Transverse colon (tissue), 4 donors: Measurements from ENCODE around the gene PRCP. TPM values are rescaled to one million over a fixed set of nuclear protein-coding genes. Genes with fewer than 3 reads are reported as not detected.

ENCODE experiments used
- DNase-seq: peaks from one replicate; pipeline ENCODE4 v3.0.0-alpha.2; 2019
- H3K27ac ChIP-seq, 4 donors: fragments of 200-600 bp; sonication (generic); 2 replicates each; pipeline ENCODE4 v1.5.1; 2016 to 2018; ENCODE audit warnings: inconsistent platforms in 4 of 4
- H3K27me3 ChIP-seq: fragments of 200-600 bp; sonication (generic); 2 replicates; pipeline ENCODE4 v1.5.1; 2017; ENCODE audit warnings: inconsistent platforms
- H3K36me3 ChIP-seq, 4 donors: fragments of 200-600 bp; sonication (generic); 2 replicates each; pipeline ENCODE4 v1.5.1; 2017 to 2019; ENCODE audit warnings: inconsistent platforms in 4 of 4
- H3K4me1 ChIP-seq, 4 donors: fragments of 200-600 bp; sonication (generic); 2 replicates each; pipeline ENCODE4 v1.5.1; 2017 to 2020; ENCODE audit warnings: inconsistent platforms in 4 of 4
- H3K4me3 ChIP-seq, 4 donors: fragments of 200-600 bp; sonication (generic); 1 replicate in 1 of 4; 2 replicates in 3 of 4; pipeline versions ENCODE4 v1.5.1 to v1.6.1; 2017 to 2019; ENCODE audit warnings: inconsistent platforms in 4 of 4
- H3K9me3 ChIP-seq, 2 donors: fragments of 200-600 bp; sonication (generic); 2 replicates each; pipeline ENCODE4 v1.5.1; 2017 to 2019; ENCODE audit warnings: inconsistent platforms in 2 of 2
- EP300 ChIP-seq: sonication (generic); formaldehyde crosslinking; IDR thresholded peaks from one replicate; pipeline ENCODE4 v1.6.1; 2017; ENCODE audit warnings: antibody characterized with exemption, low read depth
- POLR2A ChIP-seq: fragments of 450-650 bp; IDR thresholded peaks from one replicate; pipeline ENCODE4 v1.6.1; 2016; ENCODE audit warnings: antibody characterized with exemption, mild to moderate bottlenecking, moderate library complexity
- POLR2AphosphoS5 ChIP-seq, 3 donors: sonication (generic); formaldehyde crosslinking; IDR thresholded peaks; one replicate each; pipeline ENCODE4 v1.6.1; 2016; ENCODE audit warnings: antibody characterized with exemption in 3 of 3
- WGBS, 2 donors: methylation state at CpG; one replicate each; pipeline ENCODE4 v1.1.5; 2018; ENCODE audit warnings: low coverage in 1 of 2; 5-methylcytosine and 5-hydroxymethylcytosine counted together
- in situ Hi-C, 4 donors: fragments of 200-750 bp; cut with MboI; loops; one replicate each; pipeline versions ENCODE4 v1.15.0 to v1.15.1; 2017; ENCODE audit warnings: low sequenced_read_pairs in 3 of 4, low pct_ligation_motif_present in 1 of 4, low pct_unique_long_range_greater_than_20kb in 1 of 4
- intact Hi-C: fragments of 100-400 bp; cut with DNase I; formaldehyde crosslinking; loops from one replicate; pipeline ENCODE4 v1.15.1; 2023; ENCODE audit warnings: low total_unique reads
- total RNA-seq, 4 donors: library from RNA; depleted of rRNA; stranded (reverse); fragments of >200 nt; gene quantifications; one replicate each; pipeline ENCODE4 v1.1.0, GENCODE V29; 2016
- TF ChIP-seq, protein P1 (sequence below), 5 experiments: fragments of 200-600 bp in 3 of 5; fragments of 450-650 bp in 2 of 5; sonication (generic) in 3 of 5; IDR thresholded peaks; 1 replicate in 2 of 5; 2 replicates in 3 of 5; pipeline ENCODE4 v1.5.1; 2016 to 2017; ENCODE audit warnings: antibody characterized with exemption in 5 of 5, inconsistent platforms in 3 of 5, mild to moderate bottlenecking in 2 of 5, moderate library complexity in 1 of 5

Gene PRCP
- total RNA-seq, 4 donors from 2014 or later: 20.9 to 34.8 (median 29.9) TPM

DNA sequence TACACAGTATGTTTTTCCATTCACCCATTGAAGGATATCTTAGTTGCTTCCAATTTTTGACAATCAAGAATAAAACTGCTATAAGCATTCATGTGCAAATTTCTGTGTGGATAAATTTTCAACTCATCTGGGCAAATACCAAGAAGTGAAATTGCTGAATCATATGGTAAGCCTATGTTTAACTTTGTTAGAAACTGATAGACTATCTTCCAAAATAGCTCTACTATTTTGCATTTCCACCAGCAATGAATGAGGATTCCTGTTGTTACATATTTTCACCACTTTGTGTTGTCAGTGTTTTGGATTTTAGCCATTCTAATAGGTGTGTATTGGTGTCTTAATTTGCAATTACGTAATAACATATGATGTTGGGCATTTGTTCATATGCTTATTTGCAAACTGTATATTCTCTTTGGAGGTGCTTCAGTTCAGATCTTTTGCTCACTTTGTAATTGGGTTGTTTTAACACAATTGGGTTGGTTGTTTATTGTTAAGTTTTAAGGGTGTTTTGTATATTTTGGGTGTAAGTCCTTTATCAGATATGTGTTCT, 117.3 kb downstream of the PRCP start:
- H3K36me3 ChIP-seq: no peaks in the 10 kb centered on the region
- intact Hi-C loops: no loop called here

DNA sequence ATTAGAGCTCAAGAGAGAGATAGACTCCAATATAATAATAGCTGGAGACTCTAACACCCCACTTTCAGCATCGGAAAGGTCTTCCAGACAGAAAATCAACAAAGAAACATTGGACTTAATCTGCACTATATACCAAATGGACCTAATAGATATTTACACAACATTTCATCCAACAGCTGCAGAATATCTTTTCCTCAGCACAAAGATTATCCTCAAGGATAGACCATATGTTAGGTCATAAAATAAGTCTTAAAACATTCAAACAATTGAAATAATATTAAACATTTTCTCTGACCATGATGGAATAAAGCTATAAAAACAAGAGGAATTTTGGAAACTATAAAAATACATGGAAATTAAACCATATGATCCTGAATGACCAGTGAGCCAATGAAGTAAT, 121.5 kb downstream of the PRCP start:
- H3K9me3 ChIP-seq: peaks cover 0 to 4% of the 10 kb centered on the region in 2 donors
- no peaks in the 10 kb centered on the region for H3K4me1 ChIP-seq
- intact Hi-C loops (no loop called here), in situ Hi-C loops (no loop called here)
- no peak for TF ChIP-seq EP300
- TF ChIP-seq, protein P1, sequence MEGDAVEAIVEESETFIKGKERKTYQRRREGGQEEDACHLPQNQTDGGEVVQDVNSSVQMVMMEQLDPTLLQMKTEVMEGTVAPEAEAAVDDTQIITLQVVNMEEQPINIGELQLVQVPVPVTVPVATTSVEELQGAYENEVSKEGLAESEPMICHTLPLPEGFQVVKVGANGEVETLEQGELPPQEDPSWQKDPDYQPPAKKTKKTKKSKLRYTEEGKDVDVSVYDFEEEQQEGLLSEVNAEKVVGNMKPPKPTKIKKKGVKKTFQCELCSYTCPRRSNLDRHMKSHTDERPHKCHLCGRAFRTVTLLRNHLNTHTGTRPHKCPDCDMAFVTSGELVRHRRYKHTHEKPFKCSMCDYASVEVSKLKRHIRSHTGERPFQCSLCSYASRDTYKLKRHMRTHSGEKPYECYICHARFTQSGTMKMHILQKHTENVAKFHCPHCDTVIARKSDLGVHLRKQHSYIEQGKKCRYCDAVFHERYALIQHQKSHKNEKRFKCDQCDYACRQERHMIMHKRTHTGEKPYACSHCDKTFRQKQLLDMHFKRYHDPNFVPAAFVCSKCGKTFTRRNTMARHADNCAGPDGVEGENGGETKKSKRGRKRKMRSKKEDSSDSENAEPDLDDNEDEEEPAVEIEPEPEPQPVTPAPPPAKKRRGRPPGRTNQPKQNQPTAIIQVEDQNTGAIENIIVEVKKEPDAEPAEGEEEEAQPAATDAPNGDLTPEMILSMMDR (IDR thresholded peaks at IDR 0.05): no peak
- TF ChIP-seq POLR2A: no peak
- no peak for TF ChIP-seq POLR2AphosphoS5 (IDR thresholded peaks at IDR 0.05)
- no peaks in the 10 kb centered on the region for H3K36me3 ChIP-seq
- whole genome bisulfite sequencing, 2 donors: 50 to 60% methylated on average over 1 of the region's 1 CpG
- H3K27ac ChIP-seq: no peak overlapping the region
- no peak for DNase-seq
- no peaks in the 10 kb centered on the region for H3K27me3 ChIP-seq
- H3K4me3 ChIP-seq: no peak overlapping the region

More for the DNA sequence above, 117.3 kb downstream of the PRCP start:
- 73 to 92% methylated on average over 1 of the region's 1 CpG for WGBS, 2 donors
- Histone ChIP-seq H3K4me1 (no peaks in the 10 kb centered on the region), H3K4me3 (no peak overlapping the region), H3K9me3 (no peaks in the 10 kb centered on the region), H3K27ac (no peak overlapping the region), H3K27me3 (no peaks in the 10 kb centered on the region)
- in situ Hi-C loops: no loop called here
- TF ChIP-seq POLR2AphosphoS5 (IDR thresholded peaks at IDR 0.05) (no peak), EP300 (no peak), POLR2A (no peak)
- TF ChIP-seq, protein P1 (IDR thresholded peaks at IDR 0.05): no peak
- DNase-seq: no peak

DNA sequence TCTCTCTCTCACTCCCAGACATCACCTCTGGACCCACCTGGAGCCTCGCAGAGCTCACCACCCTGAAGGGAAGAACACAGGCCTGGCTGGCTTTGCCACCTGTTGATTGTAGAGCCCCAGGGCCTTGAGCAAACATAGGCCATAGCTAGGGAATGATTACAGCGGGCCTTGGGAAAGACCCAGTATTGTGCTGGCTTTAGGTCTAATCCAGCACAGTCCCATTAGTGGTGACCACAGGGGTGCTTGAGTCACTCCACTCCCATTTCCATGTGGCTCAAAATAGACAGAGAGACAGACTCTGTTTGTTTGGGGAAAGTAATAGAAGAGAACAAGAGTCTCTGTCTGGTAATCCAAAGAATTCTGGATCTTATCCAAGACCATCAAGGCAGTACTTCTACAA, 123.9 kb downstream of the PRCP start:
- no peak for DNase-seq
- Histone ChIP-seq H3K4me3 (no peak overlapping the region), H3K27ac (no peak overlapping the region), H3K4me1 (no peaks in the 10 kb centered on the region), H3K9me3 (peaks cover 0 to 4% of the 10 kb centered on the region in 2 donors), H3K36me3 (no peaks in the 10 kb centered on the region), H3K27me3 (no peaks in the 10 kb centered on the region)
- in situ Hi-C loops: no loop called here
- intact Hi-C loops: no loop called here
- 80 to 86% methylated on average over 1 to 2 of the region's 2 CpGs for WGBS, 2 donors
- TF ChIP-seq, protein P1 (IDR thresholded peaks at IDR 0.05): no peak
- TF ChIP-seq POLR2A (no peak), EP300 (no peak), POLR2AphosphoS5 (IDR thresholded peaks at IDR 0.05) (no peak)

DNA sequence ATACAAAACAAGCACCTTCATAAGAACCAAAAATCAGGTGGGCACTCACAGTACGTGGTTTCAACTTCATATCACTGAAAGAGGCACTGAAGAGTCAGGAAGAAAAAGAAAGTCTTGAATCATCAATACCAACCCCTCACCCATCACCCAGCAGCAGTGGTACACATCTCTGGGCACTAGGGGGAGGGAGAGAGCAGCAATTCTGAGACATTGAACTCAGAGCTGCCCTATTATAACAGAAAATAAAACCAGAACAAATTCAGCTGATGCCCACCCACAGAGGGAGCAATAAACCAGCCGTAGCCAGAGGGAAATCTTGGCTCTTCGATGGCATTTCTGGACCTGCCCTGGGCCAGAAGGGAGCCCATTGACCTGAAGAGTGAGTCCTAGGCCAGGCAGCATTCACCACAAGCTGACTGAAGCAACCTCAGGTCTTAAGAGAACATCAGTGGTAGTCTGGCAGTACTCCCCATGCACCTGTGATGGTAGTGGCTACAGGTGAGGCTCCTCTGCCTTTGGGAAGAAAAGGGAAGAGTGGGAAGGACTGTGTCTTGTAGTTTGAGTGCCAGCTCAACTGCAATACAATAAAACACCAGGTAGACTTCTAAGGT, 124.4 kb downstream of the PRCP start:
- in situ Hi-C loops: no loop called here
- peak; percentile 40 for DNase-seq
- Histone ChIP-seq H3K4me3 (no peak overlapping the region), H3K27ac (no peak overlapping the region), H3K27me3 (no peaks in the 10 kb centered on the region), H3K4me1 (no peaks in the 10 kb centered on the region), H3K36me3 (no peaks in the 10 kb centered on the region), H3K9me3 (peaks cover 0 to 4% of the 10 kb centered on the region in 2 donors)
- TF ChIP-seq POLR2A: no peak
- TF ChIP-seq EP300: no peak
- TF ChIP-seq, protein P1 (IDR thresholded peaks at IDR 0.05): peak; percentile 37 to 56 (median 41)
- TF ChIP-seq POLR2AphosphoS5 (IDR thresholded peaks at IDR 0.05): no peak
- intact Hi-C loops: no loop called here
- 28 to 57% methylated on average over 1 to 3 of the region's 3 CpGs for WGBS, 2 donors
